SH-SY5Y (cell line): ENCODE results near the gene SND1.

Experiments used
- GATA2 ChIP-seq: IDR thresholded peaks from 2 replicates; pipeline ENCODE4 v1.6.1; 2011; ENCODE audit warnings: mild to moderate bottlenecking, low read depth, low read length
- GATA3 ChIP-seq: IDR thresholded peaks from 2 replicates; pipeline ENCODE4 v1.6.1; 2011; ENCODE audit warnings: low read depth, mild to moderate bottlenecking, low read length, moderate library complexity

Gene SND1

DNA sequence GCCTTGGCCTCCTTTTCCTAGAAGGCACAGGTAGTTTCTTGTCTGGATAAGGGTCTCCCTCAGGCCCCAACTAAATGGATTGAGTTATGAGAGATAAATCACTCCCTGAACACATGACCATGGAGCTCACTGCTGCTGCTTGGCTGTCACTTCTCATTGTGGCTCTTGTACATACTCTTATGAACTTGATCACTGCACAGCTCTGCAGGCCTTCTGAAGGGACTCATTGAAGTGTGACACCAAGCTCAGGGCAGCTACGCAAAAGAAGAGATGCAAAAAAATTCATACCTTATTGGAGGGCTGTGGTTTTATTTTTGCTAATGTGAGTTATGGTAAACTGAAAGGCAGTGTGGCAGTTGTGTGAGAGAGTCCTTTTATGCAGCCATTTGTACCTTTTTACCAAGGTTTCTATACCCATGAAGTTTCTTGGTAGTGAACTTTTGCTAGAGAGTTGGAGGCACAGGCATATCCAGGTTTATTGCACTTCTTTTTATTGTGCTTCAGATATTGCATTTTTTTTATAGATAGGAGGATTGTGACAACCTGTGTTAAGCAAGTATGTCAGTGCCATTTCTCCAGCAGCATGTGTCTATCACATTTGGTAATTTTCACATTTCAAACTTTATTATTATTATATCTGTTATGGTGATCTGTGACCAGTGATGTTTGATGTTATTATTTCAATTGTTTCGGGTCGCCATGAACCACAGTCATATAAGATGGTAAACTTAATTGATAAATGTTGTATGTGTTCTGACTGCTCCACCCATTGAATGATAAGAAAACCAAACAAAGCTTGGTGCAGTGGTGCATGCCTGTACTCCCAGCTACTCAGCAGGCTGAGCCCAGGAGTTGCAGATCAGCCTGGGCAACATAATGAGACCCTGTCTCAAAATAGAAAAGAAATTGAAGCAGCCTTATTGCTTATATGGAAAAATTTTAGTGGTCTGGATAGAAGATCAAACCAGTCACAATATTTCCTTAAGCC is 278.6 kb downstream of the SND1 start:
- no peak for TF ChIP-seq GATA3
- TF ChIP-seq GATA2: no peak

- TF ChIP-seq GATA3: no peak
- no peak for TF ChIP-seq GATA2
Observed at GRCh38 chr7:127932076-127932475, 280.1 kb downstream of the SND1 start.

GRCh38 chr7:127932496-127932895 is 280.5 kb downstream of the SND1 start:
- TF ChIP-seq GATA2 (no peak), GATA3 (no peak)

DNA sequence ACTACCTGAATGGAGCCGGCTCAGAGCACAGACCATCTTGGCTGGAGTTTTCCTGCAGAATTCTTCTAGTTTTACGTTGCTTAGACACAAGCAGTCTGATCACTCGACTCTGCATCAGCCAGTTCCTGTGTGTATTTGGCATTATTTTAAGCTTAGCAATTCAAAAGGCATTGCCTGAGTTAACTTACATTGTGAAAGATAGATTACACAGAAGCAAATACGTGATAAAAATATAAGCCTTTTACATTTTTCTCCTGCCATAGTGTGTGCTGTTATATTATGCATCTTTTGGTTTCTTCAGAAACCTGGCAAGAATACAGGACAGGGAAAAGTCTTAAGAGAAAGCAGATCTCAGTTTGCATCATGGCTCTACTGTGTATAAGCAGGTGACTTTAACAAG is 281.2 kb downstream of the SND1 start:
- TF ChIP-seq GATA3 (no peak), GATA2 (no peak)

DNA sequence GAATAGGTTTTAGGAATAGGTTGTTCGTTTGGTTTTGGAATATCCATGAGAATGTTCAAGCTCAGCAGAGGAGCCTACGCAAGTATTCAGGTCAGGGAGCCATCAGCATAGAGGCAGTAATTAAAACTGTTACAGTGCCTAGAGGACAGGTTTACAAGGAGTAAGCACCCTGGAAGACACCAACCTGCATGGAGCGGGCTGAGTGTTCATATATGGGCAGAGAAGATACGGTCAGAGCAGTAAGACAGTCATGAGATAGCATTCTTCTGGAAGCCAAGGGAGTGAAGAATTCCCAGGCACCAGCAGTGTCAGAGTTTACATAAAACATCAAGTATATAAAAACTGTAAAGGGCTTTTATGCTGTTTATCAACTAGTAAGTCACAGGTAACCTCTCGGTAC is 282.7 kb downstream of the SND1 start:
- TF ChIP-seq GATA2: no peak
- no peak for TF ChIP-seq GATA3

DNA sequence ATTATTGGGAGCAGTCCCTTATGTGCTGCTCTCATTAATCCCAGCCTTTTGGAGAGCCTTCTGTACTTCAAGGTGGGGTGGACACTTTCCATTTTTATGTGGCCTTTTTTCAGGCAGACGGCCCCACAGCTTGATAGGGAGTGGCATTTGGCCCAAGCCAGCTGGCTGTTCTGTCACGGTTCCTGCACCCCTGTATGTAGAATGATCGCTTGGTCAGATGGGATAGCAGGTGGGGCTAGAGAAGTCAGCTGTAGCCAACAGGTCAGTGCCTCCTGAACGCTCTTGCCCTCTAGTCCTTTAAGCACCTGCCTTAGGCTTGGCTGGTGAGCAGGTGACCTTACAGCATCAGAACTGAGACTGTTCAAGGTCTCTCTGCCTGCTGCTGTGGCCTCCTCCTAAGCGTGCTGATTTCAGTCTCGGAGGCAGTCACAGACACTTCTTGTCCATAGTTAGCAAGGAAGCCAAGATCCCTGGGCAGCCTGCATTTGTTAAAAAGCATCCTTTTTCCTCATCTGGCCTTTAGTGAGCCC is 283.9 kb downstream of the SND1 start:
- TF ChIP-seq GATA3 (no peak), GATA2 (no peak)

GRCh38 chr7:127937066-127937680 is 285.2 kb downstream of the SND1 start:
- TF ChIP-seq GATA3: no peak
- no peak for TF ChIP-seq GATA2

DNA sequence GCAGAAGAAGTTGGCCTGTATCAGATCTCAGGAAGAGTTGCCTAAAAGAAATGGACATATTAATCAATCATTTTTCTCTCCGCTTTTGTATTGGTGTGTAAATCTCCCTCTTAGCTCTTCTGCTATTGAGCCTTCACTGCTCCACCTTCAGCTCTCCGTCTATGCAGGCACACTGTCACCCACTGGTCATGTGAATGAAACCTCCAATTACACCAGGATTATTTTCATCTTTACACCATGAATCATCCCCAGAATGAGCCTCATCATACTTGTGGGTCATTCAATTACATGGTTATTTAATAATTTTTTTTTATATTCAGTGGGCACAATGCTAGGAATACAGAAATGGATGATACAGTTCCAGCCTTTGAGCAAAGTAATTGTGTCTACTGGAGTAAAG is 286.6 kb downstream of the SND1 start:
- TF ChIP-seq GATA3: no peak
- TF ChIP-seq GATA2: no peak

DNA sequence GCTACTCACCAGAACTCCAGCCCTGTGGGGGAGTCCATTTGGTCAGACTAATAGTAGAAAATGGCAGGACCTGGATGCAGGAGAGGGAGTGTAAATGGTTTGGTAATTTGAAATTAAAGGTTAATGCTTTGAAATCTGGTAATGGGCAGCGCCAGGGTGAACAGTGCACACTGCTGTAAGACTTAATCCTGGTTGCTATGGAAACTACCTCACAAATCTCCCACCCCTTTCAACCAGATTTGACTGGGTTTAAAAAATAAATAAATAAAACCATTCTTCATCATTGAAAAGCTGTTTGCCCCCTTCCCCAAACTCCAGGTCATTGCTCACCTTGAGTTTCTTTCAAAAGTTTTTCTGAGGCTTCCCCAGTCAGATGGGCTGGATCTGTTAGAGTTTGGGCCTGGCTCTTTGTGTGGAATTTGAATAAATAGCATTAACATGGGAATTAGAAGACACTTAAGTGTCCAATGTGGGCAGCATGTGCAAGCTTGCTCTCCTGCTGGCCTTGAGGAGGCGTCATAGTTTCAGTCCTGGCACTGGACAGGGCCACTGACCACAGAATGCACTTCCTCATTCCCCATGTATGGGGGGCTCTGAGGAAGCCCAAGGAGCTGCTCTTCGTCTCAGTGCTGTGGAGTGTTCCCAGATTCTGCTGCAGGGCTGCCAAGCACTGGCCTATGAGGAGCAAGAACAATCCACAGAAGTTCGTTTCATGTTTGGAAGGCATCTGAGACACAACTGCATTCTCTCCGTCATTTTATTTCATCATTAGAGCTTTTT is 288.6 kb downstream of the SND1 start:
- TF ChIP-seq GATA3 (no peak), GATA2 (no peak)

DNA sequence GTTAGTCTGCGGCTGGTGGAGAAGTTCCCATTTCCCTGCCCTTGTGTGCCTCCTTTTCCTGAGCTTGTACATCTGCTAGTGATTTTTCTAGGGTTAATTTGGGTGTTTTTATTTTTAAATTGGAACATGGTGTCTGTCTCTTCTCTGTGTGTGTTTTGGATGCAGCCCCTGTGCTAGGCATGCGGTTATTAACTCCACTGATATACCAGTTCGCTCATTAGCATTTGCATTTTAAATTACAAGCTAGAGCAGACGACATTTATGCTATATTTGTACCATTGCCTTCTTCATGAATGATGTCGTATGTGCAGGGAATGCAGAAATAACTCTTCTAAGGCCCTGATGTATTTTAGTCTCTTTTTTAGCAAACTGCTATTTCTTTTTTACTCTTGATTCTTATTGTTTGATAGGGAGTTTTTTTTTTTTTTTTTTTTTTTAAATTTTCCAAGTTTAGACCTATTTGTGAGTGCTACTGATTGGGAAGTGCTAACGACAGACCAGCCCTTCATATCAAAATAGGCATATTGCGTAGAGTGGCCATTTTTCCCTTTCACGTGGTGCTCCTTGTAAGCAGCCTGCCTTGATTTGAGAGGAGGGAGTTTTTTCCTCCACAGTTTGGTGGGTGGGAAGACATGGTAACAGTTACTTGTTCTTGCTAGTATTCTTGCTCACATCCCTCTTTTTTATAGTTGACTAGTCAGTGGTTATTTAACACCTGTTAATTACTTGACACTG is 289.6 kb downstream of the SND1 start:
- no peak for TF ChIP-seq GATA2
- no peak for TF ChIP-seq GATA3

- TF ChIP-seq GATA3 (no peak), GATA2 (no peak)
Observed at GRCh38 chr7:127943541-127944521, 291.8 kb downstream of the SND1 start.

GRCh38 chr7:127946111-127946510 is 294.1 kb downstream of the SND1 start:
- TF ChIP-seq GATA2: no peak
- no peak for TF ChIP-seq GATA3
